ENCODE results near the gene ANKS1A. TPM values are rescaled to one million over a fixed set of nuclear protein-coding genes. Genes with fewer than 3 reads are reported as not detected.
"Not testable (repeated sequence)": the region's sequence is repeated elsewhere in the genome, so short reads cannot be mapped to it uniquely, and the experiment has no call there.

ANKS1A gene
- total RNA-seq, 2 donors from 2014 or later = 8.6 to 9.3 TPM

- Mint-ChIP-seq H3K27ac (no peak overlapping the region), H3K36me3 (no peaks in the 10 kb centered on the region), H3K9me3 (no peaks in the 10 kb centered on the region)
- DNase-seq (ENCODE audit: low spot score in 2 of 2) = no peak
- no peak for ATAC-seq
Observed at GRCh38 chr6:34928695-34929094, 39.6 kb downstream of the ANKS1A start.

DNA sequence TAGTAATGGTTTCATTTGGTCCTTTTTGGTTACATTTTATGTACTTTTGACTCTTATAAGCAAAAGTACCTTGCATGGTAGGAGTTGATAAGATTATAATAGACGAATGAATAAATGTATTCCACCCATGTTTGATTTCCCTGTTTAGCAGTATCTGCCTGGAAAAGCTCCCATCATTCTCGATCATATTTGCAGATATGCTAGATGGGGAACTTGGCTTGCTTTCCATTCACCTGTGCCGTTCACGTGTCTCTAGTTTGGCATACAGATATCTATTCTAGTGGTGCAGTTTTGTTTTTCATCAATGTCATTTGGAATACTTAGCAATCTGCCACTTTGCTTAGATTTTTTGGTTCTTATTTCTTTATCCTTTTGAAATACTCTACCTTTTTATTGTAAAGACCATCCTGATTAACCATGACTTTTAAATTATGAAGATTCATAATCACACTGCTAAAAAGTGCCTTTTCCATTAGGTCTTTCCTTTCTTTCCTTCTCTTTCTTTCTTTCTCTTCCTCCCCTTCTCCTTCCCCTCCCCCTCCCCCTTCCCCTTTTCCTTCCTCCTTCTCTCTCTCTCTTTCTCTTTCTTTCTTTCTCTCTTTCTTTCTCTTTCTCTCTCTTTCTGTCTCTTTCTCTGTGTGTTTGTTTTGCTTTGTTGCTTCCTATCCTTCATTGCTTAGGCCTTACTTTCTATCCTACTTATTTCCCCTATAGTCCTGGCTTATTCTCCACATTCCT, 40.4 kb downstream of the ANKS1A start:
- Mint-ChIP-seq H3K9me3 (no peaks in the 10 kb centered on the region), H3K36me3 (no peaks in the 10 kb centered on the region), H3K27ac (no peak overlapping the region)
- DNase-seq (ENCODE audit: low spot score in 2 of 2) = no peak
- no peak for ATAC-seq

DNA sequence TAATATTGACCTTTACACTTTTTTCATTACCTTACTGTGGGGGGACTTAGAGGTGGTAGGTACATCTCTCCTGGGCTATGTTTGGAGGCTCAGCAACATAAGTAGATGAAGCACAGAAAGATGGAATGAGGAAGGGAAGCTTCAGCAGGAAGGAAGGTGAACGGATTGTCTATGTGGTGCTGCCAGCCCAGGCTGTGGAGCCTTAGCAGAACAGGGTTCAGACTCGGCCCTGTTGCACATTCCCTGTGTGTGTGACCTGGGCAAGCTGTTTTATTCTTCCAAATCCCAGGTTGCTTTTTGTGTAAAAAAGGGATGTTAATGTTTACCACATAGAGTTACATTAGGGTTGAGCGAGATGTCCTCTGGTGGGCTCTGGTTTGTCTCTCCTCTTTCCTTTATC, 41.2 kb downstream of the ANKS1A start:
- H3K27ac Mint-ChIP-seq = no peak overlapping the region
- no peak for ATAC-seq
- no peak for DNase-seq (ENCODE audit: low spot score in 2 of 2)

GRCh38 chr6:34932202-34932601, 43.1 kb downstream of the ANKS1A start:
- not testable (repeated sequence) for H3K9me3 Mint-ChIP-seq; ATAC-seq; DNase-seq (ENCODE audit: low spot score in 2 of 2); H3K27ac Mint-ChIP-seq; H3K36me3 Mint-ChIP-seq

More for the DNA sequence above, 41.2 kb downstream of the ANKS1A start:
- H3K36me3 Mint-ChIP-seq = no peaks in the 10 kb centered on the region
- no peaks in the 10 kb centered on the region for H3K9me3 Mint-ChIP-seq

DNA sequence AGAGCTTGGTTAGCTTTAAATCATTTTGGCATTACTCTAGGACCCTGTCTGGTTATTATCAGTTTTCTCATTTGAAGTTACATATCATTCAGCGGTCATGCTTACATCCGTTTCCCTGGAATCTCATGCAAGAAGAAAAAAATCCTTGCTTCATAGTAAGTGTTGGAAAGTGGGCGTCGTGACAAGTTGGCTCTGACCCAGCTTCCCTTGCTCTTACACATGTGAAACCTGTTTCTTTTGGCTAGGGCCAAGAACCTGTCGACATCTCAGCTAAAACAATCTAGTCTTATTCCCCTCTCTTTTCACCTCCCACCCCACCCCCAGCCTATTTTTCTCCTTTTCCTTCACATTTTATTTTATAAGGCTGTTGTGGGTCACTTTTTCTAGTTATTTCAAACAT, 45.5 kb downstream of the ANKS1A start:
- H3K27ac Mint-ChIP-seq = no peak overlapping the region

DNA sequence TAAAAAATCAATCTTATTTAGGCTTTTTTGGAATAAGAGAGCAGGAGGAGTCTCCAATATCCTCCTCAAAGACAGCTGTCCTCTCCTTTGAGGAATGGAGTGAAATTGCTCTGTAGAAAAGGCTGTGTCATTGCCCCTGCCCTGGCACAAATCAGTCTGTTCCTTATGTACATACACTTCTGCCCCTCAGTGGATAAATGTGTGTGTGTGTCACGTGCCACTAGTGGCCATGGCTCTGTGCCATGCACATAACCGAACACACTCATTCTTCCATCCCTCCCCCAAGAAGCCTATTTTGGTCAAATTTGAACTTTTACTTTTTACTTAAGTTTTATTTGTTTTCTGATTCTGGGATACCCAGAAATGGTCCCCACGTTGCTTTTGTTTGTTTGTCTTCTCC, 49.2 kb downstream of the ANKS1A start:
- DNase-seq (ENCODE audit: low spot score in 2 of 2) = no peak
- no peaks in the 10 kb centered on the region for H3K36me3 Mint-ChIP-seq
- no peak overlapping the region for H3K27ac Mint-ChIP-seq
- H3K9me3 Mint-ChIP-seq = no peaks in the 10 kb centered on the region
- no peak for ATAC-seq

More for the DNA sequence above, 45.5 kb downstream of the ANKS1A start:
- DNase-seq (ENCODE audit: low spot score in 2 of 2) (no peak), ATAC-seq (no peak)
- H3K36me3 Mint-ChIP-seq = no peaks in the 10 kb centered on the region
- no peaks in the 10 kb centered on the region for H3K9me3 Mint-ChIP-seq

DNA sequence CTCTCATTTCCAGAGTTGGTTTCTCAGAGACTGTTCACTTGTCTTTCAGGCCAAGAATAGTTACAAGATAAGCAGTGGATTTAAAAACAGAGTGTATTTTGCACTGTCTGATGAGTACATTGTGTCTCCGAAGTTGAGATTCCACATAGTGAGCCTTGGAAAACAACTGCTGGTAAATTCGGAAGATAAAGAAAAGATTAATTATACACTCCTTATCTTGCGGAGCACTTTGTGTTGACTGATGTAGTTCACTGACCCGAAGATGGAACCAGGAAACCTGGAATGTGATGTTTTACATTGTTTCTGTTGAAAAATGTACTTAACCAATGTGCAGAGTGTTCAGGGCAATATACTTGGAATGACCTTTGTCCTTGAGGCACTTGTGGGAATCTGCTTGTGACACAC, 51.0 kb downstream of the ANKS1A start:
- H3K27ac Mint-ChIP-seq = no peak overlapping the region
- H3K9me3 Mint-ChIP-seq = no peaks in the 10 kb centered on the region
- no peaks in the 10 kb centered on the region for H3K36me3 Mint-ChIP-seq
- DNase-seq (ENCODE audit: low spot score in 2 of 2) = no peak
- no peak for ATAC-seq

DNA sequence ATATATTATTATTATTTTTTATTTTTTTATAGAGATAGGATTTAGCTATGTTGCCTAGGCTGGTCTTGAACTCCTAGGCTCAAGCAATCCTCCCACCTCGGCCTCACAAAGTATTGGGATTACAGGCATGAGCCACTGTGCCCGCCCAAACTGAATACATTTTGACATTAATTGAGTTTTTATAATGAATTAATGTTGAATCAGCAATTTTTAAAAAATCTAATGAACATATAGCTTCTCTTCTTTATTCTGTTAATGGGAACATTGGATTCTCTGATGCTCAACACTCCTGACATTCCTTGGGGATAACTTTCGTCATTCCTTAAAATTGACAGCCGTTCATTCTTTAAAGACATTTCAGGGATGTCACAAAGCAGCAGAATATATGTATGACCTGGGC, 52.4 kb downstream of the ANKS1A start:
- DNase-seq (ENCODE audit: low spot score in 2 of 2) (no peak), ATAC-seq (no peak)
- Mint-ChIP-seq H3K27ac (no peak overlapping the region), H3K36me3 (no peaks in the 10 kb centered on the region), H3K9me3 (no peaks in the 10 kb centered on the region)

DNA sequence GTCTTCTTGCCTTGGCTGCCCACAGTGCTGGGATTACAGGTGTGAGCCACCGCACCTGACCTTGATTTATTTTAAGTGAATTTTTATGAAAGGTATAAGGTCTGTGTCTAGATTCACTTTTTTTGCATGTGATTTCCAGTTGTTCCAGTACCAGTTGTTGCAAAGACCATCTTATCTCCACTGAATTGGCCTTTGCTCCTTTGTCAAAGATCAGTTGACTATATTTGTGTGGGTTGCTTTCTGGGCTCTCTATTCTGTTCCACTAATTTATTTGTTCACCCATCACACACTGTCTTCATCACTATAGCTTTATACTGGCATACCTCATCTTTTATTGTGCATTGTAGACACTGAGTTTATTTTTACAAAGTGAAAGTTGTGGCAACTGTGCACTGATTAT, 56.3 kb downstream of the ANKS1A start:
- DNase-seq (ENCODE audit: low spot score in 2 of 2) = no peak
- Mint-ChIP-seq H3K9me3 (no peaks in the 10 kb centered on the region), H3K27ac (no peak overlapping the region), H3K36me3 (no peaks in the 10 kb centered on the region)
- ATAC-seq = no peak

DNA sequence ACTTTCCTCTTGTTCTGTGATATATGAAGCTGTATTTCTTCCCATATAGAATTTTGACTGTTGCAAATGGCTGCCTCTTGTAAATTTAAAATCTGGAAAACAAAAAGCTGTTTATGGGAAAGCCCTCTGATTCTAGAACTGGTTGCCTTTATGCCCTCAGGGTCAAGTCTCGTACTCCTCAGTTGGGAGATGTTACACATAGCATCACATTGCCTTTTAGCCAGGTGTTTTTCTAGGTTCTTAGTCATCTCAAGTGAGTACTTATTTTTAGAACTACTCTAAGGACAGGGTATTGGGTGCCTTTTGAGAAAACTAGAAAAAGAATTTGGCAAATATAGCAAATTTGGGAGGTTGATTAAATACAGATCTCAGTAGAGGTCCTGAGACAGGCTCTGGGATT, 58.5 kb downstream of the ANKS1A start:
- DNase-seq (ENCODE audit: low spot score in 2 of 2) (no peak), ATAC-seq (no peak)
- Mint-ChIP-seq H3K27ac (no peak overlapping the region), H3K36me3 (no peaks in the 10 kb centered on the region), H3K9me3 (no peaks in the 10 kb centered on the region)

DNA sequence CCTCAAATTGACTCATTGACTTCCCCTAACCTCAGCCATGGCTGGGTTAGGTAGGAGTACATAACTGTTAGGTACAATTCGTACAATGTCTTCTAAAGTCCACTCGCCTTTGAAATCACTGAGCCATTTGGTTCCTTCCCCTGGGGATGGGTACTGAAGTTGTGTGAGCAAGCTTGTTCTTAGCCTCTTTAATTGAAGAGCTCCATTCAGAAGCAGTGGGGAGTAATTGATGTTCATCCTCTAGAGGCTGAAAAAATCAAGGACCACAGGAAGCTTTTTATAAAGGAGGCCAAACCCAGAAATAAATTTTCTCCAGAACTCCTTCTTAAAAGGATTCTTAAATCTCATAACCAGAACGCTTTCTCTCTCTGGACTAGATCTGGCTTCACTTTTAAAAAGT, 60.6 kb downstream of the ANKS1A start:
- no peak overlapping the region for H3K27ac Mint-ChIP-seq
- no peak for ATAC-seq
- DNase-seq (ENCODE audit: low spot score in 2 of 2) = no peak
- H3K36me3 Mint-ChIP-seq = no peaks in the 10 kb centered on the region
- no peaks in the 10 kb centered on the region for H3K9me3 Mint-ChIP-seq

DNA sequence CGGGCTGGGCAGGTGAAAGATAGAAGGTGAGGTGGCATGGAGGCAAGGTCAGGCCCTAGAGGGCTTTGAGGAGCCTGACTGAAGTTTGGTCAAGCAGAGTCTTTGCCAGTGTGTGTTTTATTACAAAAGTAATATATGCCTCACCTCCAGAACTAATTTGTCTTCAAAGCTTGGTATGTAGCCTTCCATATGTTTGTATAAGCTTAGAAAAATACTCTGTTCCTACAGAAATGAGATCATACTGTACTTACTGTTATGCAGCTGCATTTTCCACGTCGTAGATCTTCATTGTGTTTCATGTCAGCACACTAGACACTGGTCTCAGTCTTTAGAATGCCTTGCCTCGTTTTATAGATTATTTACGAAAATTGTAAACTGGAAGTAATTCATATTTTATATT, 61.8 kb downstream of the ANKS1A start:
- ATAC-seq (no peak), DNase-seq (ENCODE audit: low spot score in 2 of 2) (no peak)
- no peak overlapping the region for H3K27ac Mint-ChIP-seq

GRCh38 chr6:34951731-34952130, 62.7 kb downstream of the ANKS1A start:
- Mint-ChIP-seq H3K9me3 (no peaks in the 10 kb centered on the region), H3K27ac (no peak overlapping the region), H3K36me3 (no peaks in the 10 kb centered on the region)
- no peak for DNase-seq (ENCODE audit: low spot score in 2 of 2)
- no peak for ATAC-seq

More for the DNA sequence above, 61.8 kb downstream of the ANKS1A start:
- H3K9me3 Mint-ChIP-seq = no peaks in the 10 kb centered on the region
- no peaks in the 10 kb centered on the region for H3K36me3 Mint-ChIP-seq

- Mint-ChIP-seq H3K27ac (no peak overlapping the region), H3K36me3 (no peaks in the 10 kb centered on the region), H3K9me3 (no peaks in the 10 kb centered on the region)
- no peak for DNase-seq (ENCODE audit: low spot score in 2 of 2)
- ATAC-seq = peak in 1 of 2 donors; percentile 41
Observed at GRCh38 chr6:34953061-34954025, 64.3 kb downstream of the ANKS1A start.

- Mint-ChIP-seq H3K9me3 (no peaks in the 10 kb centered on the region), H3K36me3 (no peaks in the 10 kb centered on the region), H3K27ac (peak overlapping the region; percentile 9 to 70)
- DNase-seq (ENCODE audit: low spot score in 2 of 2) (peak in 1 of 2 donors; percentile 6), ATAC-seq (peak in 1 of 2 donors; percentile 65)
Observed at GRCh38 chr6:34955442-34955841, 66.4 kb downstream of the ANKS1A start.

DNA sequence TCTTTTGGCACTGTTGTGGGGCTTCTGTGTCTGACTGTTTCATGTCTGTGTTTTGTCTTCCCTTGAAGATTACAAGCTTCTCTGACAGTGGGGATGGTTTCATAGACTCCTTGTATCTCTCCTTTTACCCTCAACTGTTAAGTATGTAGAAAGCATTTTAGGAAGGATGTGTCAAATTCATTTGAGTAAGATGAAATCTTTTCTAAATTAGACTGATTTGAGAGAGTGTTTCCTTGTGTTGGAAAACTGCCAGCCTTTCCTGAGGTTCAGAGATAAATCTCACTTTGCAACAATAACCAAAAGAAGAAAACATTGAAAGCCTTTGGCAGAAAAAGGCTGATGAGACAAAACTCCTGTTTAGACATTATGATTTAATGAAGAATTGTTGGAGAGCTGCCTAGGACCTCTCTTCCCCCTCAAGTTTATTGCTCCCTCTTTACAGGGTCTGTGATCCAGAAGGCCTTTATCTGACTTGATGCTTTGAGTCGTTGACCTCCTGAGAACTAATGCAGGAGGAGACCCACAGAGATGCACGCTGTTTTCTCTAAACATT, 68.3 kb downstream of the ANKS1A start:
- Mint-ChIP-seq H3K9me3 (no peaks in the 10 kb centered on the region), H3K27ac (no peak overlapping the region), H3K36me3 (no peaks in the 10 kb centered on the region)
- DNase-seq (ENCODE audit: low spot score in 2 of 2) = no peak
- no peak for ATAC-seq

- no peaks in the 10 kb centered on the region for H3K9me3 Mint-ChIP-seq
- H3K27ac Mint-ChIP-seq = no peak overlapping the region
- no peak for ATAC-seq
Observed at GRCh38 chr6:34958734-34959133, 69.7 kb downstream of the ANKS1A start.

More at GRCh38 chr6:34958734-34959133, 69.7 kb downstream of the ANKS1A start:
- DNase-seq (ENCODE audit: low spot score in 2 of 2) = no peak
- H3K36me3 Mint-ChIP-seq = no peaks in the 10 kb centered on the region
